Measurements from ENCODE around the gene CHD6. TPM values are rescaled to one million over a fixed set of nuclear protein-coding genes. Genes with fewer than 3 reads are reported as not detected.

Gene CHD6
- total RNA-seq, 1 experiment from 2014 or later = 46.7 TPM

- Histone ChIP-seq H3K9me3 (ENCODE audit: low read depth, low read length, poor library complexity, severe bottlenecking) (peaks cover 4% of the 10 kb centered on the region), H3K4me3 (ENCODE audit: low read depth, low read length, poor library complexity, severe bottlenecking) (no peak overlapping the region), H3K27me3 (replicated peaks; ENCODE audit: insufficient read depth, low read depth, low read length, poor library complexity) (no peaks in the 10 kb centered on the region), H3K36me3 (ENCODE audit: insufficient read depth, low read length, poor library complexity, severe bottlenecking) (peaks cover 4% of the 10 kb centered on the region), H3K27ac (ENCODE audit: low read depth, low read length, poor library complexity, severe bottlenecking) (no peak overlapping the region), H3K4me1 (ENCODE audit: insufficient read depth, low read length, poor library complexity, severe bottlenecking) (no peaks in the 10 kb centered on the region)
- ChIA-PET CTCF (no interaction called here), POLR2A (ENCODE audit: low non-redundant PET) (no interaction called here)
- TF ChIP-seq CTCF (conservative IDR thresholded peaks at IDR 0.05; ENCODE audit: low read depth, low read length) (no peak), EZH2 (IDR thresholded peaks at IDR 0.05; ENCODE audit: borderline replicate concordance, low read depth, low read length, poor library complexity, severe bottlenecking) (no peak)
- no peak for DNase-seq (ENCODE audit: low spot score)
- intact Hi-C loops (cut with micrococcal nuclease; ENCODE audit: unreplicated experiment) = no loop called here
- no TSS peak for BruUV-seq (replicated peaks)
Measured at GRCh38 chr20:41508335-41508734, 109.8 kb downstream of the CHD6 start.

GRCh38 chr20:41507851-41508250 lies 110.3 kb downstream of the CHD6 start:
- Histone ChIP-seq H3K36me3 (ENCODE audit: insufficient read depth, low read length, poor library complexity, severe bottlenecking) (peaks cover 4% of the 10 kb centered on the region), H3K27me3 (replicated peaks; ENCODE audit: insufficient read depth, low read depth, low read length, poor library complexity) (no peaks in the 10 kb centered on the region), H3K4me3 (ENCODE audit: low read depth, low read length, poor library complexity, severe bottlenecking) (no peak overlapping the region), H3K4me1 (ENCODE audit: insufficient read depth, low read length, poor library complexity, severe bottlenecking) (no peaks in the 10 kb centered on the region), H3K27ac (ENCODE audit: low read depth, low read length, poor library complexity, severe bottlenecking) (no peak overlapping the region), H3K9me3 (ENCODE audit: low read depth, low read length, poor library complexity, severe bottlenecking) (peaks cover 4% of the 10 kb centered on the region)
- intact Hi-C loops (cut with micrococcal nuclease; ENCODE audit: unreplicated experiment) = no loop called here
- no TSS peak for BruUV-seq (replicated peaks)
- ChIA-PET POLR2A (ENCODE audit: low non-redundant PET) (no interaction called here), CTCF (no interaction called here)
- TF ChIP-seq CTCF (conservative IDR thresholded peaks at IDR 0.05; ENCODE audit: low read depth, low read length) (no peak), EZH2 (IDR thresholded peaks at IDR 0.05; ENCODE audit: borderline replicate concordance, low read depth, low read length, poor library complexity, severe bottlenecking) (no peak)
- DNase-seq (ENCODE audit: low spot score) = no peak

- Histone ChIP-seq H3K36me3 (ENCODE audit: insufficient read depth, low read length, poor library complexity, severe bottlenecking) (peaks cover 4% of the 10 kb centered on the region), H3K9me3 (ENCODE audit: low read depth, low read length, poor library complexity, severe bottlenecking) (peaks cover 4% of the 10 kb centered on the region), H3K4me1 (ENCODE audit: insufficient read depth, low read length, poor library complexity, severe bottlenecking) (no peaks in the 10 kb centered on the region), H3K4me3 (ENCODE audit: low read depth, low read length, poor library complexity, severe bottlenecking) (no peak overlapping the region), H3K27me3 (replicated peaks; ENCODE audit: insufficient read depth, low read depth, low read length, poor library complexity) (no peaks in the 10 kb centered on the region), H3K27ac (ENCODE audit: low read depth, low read length, poor library complexity, severe bottlenecking) (no peak overlapping the region)
- no TSS peak for BruUV-seq (replicated peaks)
- POLR2A ChIA-PET (ENCODE audit: low non-redundant PET) = no interaction called here
- CTCF ChIA-PET = no interaction called here
- no peak for TF ChIP-seq CTCF (conservative IDR thresholded peaks at IDR 0.05; ENCODE audit: low read depth, low read length)
- no peak for TF ChIP-seq EZH2 (IDR thresholded peaks at IDR 0.05; ENCODE audit: borderline replicate concordance, low read depth, low read length, poor library complexity, severe bottlenecking)
- DNase-seq (ENCODE audit: low spot score) = no peak
- intact Hi-C loops (cut with micrococcal nuclease; ENCODE audit: unreplicated experiment) = no loop called here
Measured at GRCh38 chr20:41507436-41507835, 110.7 kb downstream of the CHD6 start.

Measured in A673 (cell line).